AML-193 (cell line): ENCODE results near the gene RAB3IP.
"Not testable (repeated sequence)": the region's sequence is repeated elsewhere in the genome, so short reads cannot be mapped to it uniquely, and the experiment has no call there.

ENCODE experiments used
- DNase-seq, 2 experiments: peaks; one replicate each; lab custom pipeline; 2025; lab: John Stamatoyannopoulos, UW

The RAB3IP gene

DNA sequence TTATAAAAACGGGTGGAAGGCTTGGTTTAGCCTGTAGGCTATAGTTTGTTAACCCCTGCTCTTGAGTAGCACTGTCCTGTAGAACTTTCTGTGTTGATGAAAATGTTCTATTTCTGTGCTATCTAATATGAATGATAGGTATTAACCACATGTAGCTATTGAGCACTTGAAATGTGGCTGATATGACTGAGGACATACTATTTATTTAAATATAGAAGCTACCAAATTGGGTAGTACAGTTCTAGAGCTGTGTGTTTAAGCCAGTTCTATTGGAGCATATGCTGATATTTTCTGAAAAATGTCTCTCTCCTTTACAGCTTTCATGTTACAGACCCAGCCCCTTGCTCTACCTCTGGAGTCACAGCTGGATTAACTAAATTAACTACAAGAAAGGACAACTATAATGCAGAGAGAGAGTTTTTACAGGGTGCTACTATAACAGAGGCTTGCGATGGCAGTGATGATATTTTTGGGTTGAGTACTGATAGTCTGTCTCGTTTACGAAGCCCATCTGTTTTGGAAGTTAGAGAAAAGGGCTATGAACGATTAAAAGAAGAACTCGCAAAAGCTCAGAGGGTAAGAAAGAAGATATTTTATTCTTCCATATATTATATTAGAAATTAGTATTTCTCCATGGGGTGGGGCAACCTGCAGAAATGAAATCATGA is 17.6 kb downstream of the RAB3IP start:
- no peak for DNase-seq

DNA sequence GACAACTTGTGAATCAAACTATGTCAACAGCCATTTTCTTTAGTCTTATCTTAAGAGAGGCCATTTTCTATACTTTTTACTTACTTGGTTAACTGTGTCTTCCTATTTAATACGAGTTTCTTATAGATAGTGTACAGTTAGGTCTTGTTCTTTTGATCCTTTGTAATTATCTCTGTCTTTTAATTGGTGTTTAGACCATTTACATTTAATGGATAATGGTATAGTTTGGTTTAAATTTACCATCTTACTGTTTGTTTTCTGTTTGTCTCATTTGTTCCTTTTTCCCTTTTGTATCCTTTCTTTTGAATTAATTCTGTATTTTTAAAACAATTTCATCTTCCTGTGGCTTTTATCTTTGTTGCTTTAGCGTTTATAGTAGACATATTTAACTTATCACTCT is 19.4 kb downstream of the RAB3IP start:
- DNase-seq, result no peak

GRCh38 chr12:69759581-69759980 is 20.9 kb downstream of the RAB3IP start:
- DNase-seq, result not testable (repeated sequence)

- no peak for DNase-seq
These were observed 26.9 kb downstream of the RAB3IP start for GRCh38 chr12:69765515-69765914.

DNA sequence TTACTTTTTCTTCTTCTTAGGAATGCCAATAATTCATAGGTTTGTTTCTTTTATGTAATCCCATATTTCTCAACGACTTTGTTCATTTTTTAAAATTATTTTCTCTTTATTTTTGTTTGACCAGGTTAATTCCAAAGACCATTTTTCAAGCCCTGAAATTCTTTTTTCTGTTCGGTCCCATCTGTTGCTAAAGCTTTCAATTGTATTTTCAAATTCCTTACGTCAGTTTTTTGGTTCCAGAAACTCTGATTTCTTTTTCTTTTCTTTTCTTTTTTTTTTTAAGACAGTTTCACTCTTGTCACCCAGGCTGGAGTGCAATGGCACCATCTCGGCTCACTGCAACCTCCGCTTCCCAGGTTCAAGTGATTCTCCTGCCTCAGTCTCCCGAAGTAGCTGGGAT is 27.6 kb downstream of the RAB3IP start:
- DNase-seq, result no peak

DNA sequence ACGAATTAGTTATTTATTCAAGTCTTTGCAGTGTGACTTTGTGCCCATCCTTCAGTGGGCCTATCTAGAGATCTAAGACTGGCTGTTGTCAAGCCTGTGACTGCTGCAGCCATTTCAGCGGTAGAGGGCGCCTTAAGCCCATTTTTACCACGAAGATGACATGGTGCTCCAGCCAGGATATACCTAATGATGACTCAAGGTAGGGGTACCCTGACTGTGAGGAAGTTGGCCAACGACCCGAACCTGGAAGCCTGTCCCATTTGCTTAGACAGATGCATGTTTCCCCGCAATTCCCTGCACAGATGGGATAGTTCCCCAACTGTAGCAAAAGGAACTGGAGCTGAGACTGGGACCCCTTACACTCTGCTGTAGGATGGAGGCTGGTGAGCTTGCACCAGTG is 41.3 kb downstream of the RAB3IP start:
- DNase-seq, result peak; percentile 3 to 6

- no peak for DNase-seq
These were observed 44.7 kb downstream of the RAB3IP start for GRCh38 chr12:69783365-69783764.

GRCh38 chr12:69789351-69789750 is 50.7 kb downstream of the RAB3IP start:
- DNase-seq, result no peak

GRCh38 chr12:69792533-69792932 is 53.9 kb downstream of the RAB3IP start:
- DNase-seq, result no peak

GRCh38 chr12:69807101-69807897 is 68.6 kb downstream of the RAB3IP start:
- DNase-seq, result not testable (repeated sequence)

GRCh38 chr12:69810870-69811498 is 72.3 kb downstream of the RAB3IP start:
- DNase-seq, result no peak

DNA sequence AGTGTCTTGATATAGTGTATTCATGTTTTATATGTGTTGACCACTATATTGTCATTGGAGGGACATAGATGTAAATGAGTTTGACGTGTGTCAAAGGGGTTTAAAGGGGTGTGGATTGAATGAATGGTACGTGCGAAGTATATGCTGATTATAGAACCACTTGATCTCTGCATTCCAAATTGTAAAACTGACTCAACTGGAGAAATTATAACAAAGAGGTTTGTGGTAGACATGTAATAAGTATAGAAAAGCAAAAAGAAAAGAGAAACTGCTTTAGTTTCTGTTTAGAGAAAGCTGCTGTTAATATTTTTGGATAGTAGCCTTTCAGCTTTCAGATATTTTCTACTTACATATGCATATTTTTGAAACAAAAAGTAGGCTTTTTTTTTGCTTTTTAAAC is 77.4 kb downstream of the RAB3IP start:
- no peak for DNase-seq

DNA sequence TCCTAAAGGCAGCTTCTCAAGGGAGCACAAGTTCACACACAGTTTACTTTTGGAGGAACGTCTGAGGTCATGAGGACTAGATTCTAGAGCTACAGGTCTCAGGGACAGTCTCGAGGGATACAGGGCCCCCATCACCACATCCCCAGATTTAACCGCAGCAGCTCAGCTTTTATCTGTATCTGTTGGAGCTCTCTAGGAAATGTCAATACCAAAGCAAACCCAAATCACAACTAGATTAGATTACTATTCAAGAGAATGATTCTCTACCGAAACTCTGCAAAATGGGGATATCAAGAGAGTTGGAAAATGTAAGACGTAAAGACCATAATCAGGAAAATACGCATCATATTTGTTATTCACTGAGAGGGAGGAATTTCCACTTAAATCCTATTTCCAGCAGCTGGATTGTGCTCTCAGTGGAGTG is 82.4 kb downstream of the RAB3IP start:
- DNase-seq, result no peak

- no peak for DNase-seq
These were observed 82.9 kb downstream of the RAB3IP start for GRCh38 chr12:69821456-69822159.

- no peak for DNase-seq
These were observed 83.7 kb downstream of the RAB3IP start for GRCh38 chr12:69822201-69822860.

GRCh38 chr12:69824028-69824427 is 85.4 kb downstream of the RAB3IP start:
- DNase-seq, result no peak

GRCh38 chr12:69824966-69825560 is 86.4 kb downstream of the RAB3IP start, which contains the start of gene MYRFL:
MYRFL (plus strand) TSS chr12:69825227; CDS start chr12:69825518, 291 bp downstream.
- no peak for DNase-seq

GRCh38 chr12:69828897-69829296 is 90.2 kb downstream of the RAB3IP start:
- no peak for DNase-seq

DNA sequence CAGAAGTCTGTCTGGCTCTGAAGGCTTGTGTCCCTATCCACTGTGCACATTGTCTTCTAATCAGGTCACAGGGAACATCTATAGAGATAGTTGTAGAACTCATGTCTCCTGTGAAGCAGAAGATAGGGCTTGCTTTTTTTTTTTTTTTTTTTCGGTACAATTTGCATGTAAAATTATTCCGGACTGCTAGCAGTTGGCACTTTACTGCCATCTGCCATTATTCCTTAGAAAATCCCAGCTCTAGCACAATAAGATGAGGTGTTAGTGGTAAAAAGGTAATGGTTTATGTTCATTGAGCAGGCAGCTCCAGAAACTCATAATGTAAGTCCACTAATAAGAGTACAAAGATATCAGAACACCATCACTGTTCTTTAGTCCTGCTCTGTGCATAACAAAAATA is 95.0 kb downstream of the RAB3IP start:
- no peak for DNase-seq

- no peak for DNase-seq
These were observed 95.5 kb downstream of the RAB3IP start for GRCh38 chr12:69834147-69834546.

DNA sequence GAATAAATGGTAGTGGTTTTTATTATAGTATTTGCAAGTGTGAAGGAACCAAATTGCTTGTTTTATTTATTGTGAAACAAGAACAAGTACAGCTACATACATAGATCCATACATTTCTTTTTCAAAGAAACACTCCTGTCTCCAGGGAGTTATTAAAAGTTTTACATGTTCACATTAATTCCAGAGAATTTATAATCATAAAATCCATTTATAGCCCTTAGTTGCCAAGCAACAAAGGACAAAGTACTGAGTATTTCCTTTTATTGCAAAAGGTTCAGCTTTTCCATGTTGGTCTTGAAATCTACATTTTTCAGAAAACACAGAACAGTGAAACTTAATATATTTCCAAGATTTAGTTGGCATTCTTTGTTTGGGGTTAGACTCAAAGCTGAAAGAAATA is 95.9 kb downstream of the RAB3IP start:
- DNase-seq, result no peak
